ENCODE measurements around the gene PKN2.

GRCh38 chr1:88780485-88780884 is 96.4 kb downstream of the PKN2 start:
- no peak for TF ChIP-seq CTCF (IDR thresholded peaks at IDR 0.05; ENCODE audit: low read depth, low read length, poor library complexity, severe bottlenecking)
- TF ChIP-seq EZH2phosphoT487 (IDR thresholded peaks at IDR 0.05; ENCODE audit: borderline replicate concordance, low read length): no peak
